ENCODE measurements around the gene DOCK1.
A peak's percentile ranks its signal among the peaks of the same experiment; 100 is the strongest.

Gene DOCK1

DNA sequence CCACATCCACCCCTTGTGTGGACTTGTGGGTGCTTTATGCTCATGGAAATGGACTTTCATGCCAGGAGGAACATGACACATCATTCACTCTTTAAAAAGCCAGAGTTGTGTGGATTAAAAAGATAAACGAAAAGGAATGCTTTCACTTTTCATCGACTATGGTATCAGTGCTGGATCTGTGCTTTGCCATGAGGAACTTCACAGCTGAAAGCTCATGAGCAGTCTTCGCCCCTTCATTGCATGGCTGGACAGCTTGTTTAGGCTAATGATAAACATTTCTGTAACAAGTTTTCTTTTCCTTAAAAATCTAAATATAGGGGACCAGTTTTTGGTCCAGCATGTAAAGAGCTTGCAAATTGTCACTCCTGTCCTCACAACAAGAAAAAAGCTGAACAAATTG, 470.2 kb downstream of the DOCK1 start:
- DNase-seq, result no peak

DNA sequence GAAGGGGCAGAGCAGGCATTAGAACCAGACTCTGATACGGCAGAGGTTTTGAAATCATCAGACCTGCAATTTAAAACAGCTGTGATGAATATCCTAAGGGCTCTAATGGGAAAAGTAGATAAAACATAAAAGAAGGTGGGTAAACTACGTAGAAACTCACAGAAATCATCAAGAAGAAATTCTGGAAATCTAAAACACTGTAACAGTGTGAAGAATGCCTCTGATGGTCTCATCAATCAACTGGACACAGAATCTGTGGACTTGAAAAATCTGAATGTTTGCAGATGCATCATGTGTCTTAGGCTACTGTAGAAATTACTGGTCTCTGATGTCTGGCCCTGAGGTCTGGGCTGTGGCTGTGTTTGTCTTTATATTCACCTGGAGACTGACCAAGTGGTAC, 470.8 kb downstream of the DOCK1 start:
- DNase-seq, result no peak

DNA sequence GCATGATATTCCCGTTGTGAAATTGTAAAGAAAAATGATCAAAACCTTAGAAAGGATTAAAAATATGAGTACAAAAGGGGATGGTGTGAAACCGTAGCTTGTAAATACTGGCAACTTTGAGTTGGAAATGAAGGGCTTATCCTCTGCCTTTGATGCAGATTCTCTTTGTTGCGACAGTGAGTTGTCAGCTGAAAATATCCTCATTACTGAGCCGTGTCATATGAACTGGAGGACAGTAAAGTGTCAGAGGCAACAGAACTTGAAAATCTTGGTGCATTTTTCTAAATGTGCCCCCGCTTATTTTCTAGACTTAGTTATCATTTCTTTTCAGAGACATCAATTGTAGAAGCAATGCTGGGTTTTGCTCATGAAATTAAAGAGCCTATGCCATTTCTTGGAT, 473.4 kb downstream of the DOCK1 start:
- DNase-seq, result no peak

DNA sequence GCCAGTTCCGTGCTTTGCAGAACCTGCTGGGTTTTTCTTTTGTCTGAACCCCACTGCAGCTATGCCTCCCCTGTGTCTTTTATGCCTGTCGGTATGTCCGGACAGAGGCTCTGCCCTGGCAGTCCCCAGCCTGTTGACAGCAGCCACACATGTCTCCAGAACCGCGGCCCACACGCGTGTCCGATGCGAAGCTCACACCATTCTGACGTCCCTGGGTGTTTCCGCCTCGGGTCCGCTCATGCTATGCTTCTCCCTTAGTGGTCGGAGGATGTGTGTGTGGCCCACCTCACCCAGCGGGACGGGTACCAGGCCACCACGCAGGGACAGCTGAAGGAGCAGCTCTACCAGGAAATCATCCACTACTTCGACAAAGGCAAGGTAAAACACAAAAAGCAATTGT, 479.3 kb downstream of the DOCK1 start:
- DNase-seq, result no peak

DNA sequence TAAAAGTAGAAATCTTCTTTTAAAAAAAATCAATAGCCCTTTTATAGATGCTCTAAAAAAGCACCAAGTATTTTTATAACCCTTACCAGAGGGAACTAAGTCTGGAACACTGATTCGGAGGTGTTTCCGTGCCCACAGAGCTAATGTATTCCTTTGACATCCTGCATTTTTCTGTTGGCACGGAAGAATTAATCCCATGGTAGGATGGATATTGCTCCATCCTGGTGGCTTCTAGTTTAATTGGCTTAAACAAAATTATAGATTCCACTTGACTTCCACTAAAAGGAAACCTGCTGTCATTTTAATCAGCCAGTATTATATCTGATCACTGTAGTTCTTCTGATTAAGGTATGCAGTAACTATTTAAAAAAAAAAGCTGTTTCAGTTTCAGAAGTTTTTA, 479.8 kb downstream of the DOCK1 start:
- no peak for DNase-seq

DNA sequence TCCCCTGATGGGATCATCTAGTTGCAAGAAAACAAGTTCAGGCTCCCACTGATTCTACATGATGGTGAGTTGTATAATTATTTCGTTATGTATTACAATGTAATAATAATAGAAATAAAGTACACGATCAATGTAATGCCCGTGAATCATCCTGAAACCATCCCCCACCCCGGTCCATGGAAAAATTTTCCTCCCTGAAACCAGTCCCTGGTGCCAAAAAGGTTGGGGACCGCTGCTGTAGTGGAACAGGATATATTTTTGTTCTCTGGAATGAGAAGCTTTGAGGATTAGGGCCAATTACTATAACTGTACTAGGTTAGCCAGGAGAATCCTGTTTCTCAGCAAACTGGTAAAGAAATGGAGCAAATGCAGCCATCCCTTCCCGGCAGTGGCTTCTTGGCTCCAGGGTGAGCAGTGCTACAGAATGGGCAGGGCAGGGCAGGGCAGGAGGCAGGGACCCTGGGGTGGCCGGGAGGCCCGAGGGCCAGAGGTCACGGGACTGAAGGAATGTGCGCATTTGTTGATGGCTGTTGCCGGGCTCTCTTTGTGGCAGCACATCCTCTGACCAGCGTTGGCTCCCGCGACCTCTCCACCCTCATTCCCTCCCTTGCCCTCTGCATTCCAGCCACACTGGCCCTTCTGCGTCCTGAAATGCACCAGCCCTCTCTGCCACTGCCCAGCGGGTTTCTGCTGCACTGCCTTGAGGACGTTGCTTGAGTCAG, 481.5 kb downstream of the DOCK1 start:
- DNase-seq, result no peak

DNA sequence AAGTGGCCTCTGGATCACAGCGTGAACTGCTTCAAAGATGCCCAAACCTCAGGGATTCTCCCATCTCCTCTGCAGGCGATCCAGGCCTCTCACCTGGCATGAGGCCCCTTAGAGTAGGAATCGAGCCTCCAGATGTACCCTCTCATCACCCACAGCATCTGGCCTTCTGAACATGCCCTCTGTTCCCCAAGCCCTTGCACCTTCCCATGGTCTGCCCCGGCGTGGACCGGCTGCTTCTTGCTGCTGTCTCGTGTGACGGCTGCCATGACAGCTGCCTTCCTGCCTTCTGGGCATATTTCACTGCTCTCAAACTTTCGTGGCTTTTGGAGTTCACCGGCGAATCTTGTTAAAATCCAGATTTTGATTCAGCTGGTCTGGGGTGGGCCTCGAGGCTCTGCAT, 486.6 kb downstream of the DOCK1 start:
- DNase-seq, result no peak

DNA sequence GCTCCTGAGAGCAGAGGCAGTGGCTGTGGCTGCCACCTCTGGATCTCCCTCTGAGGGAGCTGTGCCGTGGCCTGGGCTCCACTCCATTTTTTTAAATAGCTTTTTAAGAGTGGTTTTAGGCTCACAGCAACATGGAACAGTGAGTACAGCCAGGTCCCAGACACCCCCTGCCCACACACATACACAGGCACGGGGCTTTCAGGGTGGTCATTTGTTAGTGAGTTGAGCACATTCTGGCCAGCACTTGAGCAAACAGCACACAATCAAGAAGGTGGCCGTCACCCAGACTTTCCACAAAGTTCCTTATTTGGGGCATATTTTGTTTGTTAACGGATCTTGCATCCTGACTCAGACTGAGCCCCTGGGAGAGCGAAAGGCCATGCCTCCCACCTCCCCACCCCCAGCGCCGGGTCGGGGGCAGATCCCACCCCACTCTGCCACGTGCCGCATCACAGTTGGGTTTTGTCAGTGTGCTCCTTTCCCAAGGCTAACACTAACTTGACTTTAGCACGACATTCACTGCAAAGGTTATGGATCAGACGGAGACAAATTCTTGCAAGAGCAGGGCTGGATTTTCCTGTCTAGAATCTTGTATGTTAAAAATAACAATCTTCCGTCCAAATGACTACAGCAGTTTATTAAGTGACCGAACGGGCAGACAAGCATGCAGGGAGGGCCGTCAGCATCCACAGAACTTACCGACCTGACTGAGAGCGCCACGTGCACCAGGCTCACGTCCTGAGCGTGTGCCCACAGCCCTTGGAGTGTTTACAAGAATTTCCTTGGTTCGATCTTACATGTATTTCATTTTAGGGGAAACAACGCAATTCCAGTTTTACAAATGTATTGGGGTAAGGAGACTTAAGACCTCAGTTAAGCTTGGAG, 487.4 kb downstream of the DOCK1 start:
- no peak for DNase-seq

DNA sequence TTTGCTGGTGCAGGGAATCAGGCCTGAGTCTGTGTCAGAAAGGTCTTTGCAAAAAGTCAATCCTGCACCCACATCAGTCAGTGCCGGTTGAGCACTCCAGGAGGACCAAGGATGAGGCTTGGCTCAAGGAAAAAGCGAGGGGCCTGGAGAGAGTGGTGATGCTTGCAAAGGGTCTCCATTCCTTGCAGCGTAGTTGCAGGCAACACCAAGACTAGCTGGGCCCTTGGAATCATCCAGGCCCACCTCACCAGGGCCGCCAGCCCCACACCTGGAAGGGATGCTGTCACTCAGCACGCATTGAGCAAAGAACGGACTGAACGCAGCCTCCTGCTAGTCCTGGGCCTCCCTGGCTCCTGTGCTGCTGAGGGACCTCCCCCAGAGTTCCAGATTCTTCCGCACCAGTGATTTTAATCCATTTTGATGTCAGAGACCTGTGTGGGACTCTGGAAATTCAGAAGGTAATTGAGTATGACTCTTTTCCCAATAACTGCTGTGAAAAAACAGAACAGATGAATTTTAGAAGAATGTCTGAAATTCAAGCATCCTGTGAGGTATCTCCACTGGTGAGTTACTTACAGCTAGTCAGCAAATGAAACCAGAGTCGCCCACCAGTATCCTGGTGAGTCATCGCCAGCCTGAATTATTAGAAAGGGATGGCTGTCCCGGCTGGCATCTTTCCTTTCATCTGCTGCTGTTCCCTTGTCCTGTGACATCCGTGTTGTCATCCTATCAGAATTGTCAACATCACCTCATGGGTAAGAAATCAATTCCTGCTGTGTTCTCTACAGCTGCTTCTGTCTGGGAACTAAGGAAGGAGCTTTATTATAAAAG, 493.1 kb downstream of the DOCK1 start:
- no peak for DNase-seq

DNA sequence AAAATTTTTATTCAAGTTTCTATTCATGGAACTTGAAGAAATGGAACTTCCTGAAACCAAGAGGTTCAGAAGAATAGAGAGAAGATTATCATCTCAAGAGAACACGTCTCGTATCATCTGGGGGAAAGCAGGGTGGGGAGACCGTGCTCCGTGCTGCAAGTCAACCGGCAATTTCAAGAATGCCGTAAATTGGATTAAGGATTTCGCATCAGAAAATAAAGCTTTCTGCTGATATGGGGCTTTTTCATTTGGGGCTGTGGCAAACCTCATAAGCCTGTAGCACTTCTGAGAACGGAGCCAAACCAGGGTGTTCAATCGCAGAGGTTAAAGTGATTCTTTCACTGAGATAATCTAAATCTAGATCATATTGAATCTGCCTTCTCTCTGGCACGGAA, 493.7 kb downstream of the DOCK1 start:
- DNase-seq, result no peak

DNA sequence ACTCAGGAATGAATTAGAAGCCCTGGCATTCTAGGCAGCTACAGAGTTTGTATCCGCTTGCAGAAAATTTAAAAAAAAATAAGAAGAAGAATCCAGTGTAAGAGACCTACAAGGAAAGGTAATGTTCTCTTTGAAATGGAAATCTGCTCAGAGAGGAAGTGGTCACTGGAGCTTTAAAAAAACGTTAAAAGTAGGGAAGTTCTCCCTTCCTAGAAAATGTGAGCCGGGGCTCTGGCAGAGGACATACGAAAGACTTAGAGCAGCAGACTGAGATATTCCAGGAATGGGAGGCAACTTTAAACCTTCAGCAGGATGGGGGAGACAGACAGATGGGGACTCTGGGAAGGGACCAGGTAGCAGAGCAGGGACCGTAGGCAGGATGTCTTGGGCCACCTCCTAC, 494.4 kb downstream of the DOCK1 start:
- no peak for DNase-seq

DNA sequence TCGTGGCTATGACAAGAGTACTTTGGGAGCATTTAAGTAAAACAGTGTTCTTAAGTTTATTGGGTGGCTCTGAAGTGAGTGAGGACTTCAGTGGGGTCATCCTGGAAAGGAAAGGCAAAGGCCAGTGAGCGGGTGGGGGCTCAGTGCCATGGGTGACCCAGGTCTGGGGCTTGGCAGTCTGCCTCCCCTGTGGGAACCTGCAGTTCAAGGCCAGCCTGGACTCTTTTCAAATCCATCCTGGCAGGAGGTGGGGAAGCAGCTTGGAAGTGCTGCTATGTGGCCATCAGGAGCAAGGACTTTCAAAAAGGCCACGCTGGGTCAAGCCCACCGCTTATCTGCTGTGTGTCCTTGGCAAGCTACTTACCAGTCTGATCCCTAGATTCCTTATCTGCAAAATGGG, 495.0 kb downstream of the DOCK1 start:
- no peak for DNase-seq

DNA sequence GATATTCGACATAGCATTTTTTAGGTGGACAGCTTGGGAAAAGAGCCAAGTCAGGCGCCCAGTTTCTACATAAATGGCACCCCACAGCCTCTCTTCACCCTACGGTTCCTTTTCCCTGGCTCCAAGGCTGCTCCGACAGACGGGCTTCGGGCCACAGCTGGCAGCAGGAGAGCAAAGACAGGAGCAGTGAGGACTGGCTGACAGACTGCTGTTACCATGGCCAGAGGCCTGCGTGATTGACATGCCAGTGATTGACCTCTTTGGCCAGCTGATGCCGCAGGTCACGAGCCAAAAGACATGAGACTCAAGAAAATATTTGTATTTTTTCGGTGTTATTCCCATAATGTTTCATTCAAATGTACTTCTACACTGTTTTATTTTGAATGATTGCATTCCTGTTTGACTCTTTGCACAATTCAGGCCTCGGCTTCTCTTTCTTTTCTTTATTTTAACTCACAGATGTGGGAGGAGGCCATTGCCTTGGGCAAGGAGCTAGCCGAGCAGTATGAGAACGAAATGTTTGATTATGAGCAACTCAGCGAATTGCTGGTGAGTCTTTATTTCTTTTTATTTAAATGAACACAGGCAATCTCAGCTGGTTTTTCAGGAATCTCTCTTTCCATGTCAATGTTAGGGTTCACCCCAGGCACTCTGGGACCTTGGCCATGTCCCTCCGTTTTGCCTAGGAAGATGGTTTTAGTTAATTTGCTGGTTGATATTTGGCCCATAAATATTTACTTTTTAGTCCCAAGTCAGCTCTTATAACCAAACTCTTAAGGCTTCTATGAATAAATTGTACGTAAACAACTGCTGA, 497.6 kb downstream of the DOCK1 start:
- no peak for DNase-seq

DNA sequence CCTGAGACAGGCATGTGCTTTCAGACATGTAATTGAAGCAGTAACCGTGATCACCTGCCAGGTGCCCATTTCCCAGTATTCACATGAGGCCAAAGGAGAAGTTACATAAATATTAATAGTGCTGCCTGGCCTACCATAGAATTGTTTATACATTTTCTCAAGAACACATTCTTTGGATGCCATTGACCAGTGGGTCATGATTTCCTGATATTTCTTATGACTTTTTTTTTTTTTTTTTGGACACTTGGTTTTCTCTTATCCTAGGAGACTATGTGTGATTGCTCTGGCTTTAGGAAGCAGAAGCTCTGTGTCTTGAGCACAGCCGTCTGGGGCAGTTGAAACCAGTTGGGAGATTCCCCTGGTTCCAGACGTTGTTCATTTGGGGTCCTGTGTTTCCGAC, 500.0 kb downstream of the DOCK1 start:
- DNase-seq, result no peak

DNA sequence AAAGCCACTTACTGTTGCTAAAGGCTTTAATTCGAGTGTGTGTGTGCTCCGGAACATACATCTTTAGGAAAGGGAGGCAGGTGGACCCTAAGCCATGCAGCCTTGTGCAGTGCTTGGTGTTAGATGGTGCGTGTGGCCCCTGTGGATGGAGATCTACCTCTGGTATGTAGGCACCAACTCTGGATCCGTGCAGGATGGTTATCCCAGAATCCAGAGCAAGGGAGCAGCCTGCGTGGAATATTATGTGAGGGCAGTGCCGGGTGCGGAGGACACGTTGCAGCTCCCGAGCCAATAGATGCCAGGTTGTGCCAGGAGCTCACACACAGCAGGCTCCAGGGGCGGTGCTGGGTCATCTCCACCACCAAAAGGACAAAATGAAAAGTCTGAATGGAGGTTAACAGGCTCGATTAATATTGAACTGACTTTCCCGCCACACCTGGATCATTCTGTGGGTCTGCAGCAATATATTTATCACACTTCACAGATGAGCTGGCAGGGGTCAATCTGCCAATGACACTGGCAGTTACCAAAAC, 500.9 kb downstream of the DOCK1 start:
- DNase-seq, result no peak

DNA sequence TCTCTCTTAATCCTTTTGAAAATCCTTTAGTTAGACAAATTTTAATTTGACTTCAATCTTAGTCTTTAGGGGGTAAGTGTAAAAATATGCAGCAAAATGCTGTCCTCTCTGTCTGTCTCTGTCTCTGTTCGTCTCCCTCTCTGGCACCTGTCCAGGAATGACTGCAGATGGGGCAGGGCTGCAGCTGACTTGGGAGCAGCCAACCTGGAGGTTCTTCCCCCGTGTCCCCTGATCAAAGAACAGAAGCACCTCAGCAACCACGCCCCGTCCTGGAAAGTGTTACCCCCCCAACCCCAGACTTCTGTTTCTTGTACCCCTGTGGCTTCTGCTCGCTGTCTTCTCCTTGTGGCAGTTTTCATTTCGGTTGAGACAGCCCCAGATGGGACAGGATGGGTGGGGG, 502.3 kb downstream of the DOCK1 start:
- no peak for DNase-seq

DNA sequence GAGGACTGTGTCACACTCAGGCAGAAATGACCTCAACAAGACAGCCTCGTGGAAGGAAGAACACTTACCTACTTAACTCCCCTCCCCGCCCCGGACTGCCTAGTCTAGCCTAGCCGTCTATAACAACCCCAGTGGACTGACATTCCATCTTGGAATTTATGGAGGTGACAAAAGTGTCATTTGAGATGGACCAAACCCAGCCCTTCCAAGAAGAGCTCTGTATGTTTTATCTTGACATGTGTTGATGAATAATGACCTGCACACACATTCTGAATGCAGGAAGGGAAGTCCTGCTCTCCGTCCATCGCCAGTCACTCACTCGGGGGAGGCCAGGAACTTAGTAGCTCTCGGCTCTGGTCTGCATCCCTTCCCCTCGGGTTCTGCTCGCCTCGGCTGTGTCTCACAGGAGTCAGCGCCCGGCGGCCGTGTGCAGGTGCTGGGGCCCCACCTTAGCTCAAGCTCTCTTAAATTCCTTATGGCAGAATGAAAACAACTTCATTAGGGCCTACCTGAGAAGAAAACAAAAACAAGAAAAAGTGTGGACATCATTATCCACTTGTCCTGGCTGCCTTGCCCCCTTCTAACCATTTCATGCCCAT, 503.0 kb downstream of the DOCK1 start:
- DNase-seq, result no peak

DNA sequence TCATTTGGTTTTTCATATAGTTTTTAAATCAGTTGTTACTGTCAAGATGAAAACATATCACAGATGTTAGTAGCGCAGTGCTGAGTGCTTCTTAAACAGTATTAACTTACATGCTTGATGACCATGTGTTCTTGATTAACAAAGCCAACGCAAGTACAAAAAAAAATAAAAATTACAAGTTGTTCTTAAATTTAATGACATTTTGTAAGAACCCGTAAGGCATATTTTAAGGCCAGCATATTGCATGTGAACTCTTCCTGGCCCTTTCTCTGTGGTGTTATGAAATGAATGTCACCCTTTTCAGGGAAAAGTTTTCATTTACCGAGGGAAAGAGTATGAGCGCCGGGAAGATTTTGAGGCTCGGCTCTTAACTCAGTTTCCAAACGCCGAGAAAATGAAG, 503.5 kb downstream of the DOCK1 start:
- DNase-seq, result peak; percentile 25

DNA sequence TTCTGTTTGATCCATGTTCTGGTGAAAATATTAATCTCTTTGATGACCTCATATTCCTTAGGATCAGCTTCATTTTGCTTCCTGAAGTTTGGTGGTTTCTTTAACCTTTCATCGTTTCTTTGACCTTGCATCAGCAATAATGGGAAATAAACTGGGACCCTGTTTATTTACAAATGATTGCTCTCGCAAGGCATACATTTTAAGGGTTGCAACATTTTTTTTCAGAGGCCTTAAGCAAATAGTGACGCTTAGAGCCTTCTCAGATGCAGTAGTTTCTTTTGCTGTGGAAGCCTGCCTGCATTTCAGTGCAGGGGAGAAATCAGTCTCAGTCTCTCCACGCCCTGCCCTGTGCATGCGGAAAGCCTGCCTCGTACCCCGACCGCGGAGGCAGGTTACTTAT, 504.8 kb downstream of the DOCK1 start:
- no peak for DNase-seq

DNA sequence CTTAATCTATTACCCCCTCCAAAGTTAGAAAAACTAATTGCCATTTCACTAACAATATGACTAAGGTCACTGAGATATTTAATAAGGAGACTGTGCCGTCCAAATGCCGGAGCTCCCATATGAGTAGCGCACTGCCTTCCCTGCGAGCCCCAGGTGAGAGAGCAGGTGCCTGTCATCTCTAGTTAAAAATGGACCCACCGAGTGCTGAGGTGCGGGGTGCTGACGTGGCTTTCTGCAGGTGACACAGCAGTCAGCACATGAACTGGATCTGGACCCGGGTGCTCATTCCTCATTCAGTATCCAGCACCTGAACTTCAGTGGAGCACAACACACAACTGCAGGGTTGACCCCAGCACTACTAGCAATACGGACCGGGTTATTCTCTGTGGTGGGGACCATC, 505.8 kb downstream of the DOCK1 start:
- no peak for DNase-seq

DNA sequence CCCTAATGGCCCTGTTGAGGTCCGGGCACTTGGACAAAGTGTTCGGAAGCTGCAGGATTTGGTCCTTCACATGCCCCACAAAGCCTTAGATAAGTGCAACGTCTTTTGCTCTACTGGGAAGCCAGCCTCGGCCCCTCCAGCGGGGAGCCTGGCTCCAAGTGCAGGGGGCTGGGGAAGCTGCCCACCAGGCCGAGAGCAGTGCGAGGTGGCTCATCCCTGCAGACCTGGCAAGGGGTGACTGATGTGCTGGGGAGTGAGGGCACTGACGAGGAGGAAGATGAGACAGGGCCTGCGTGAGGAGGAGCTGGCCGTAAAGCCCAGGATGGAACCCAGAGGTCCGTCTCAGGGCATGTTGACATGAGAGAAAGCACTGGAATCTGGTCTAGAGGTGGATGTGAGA, 508.1 kb downstream of the DOCK1 start:
- DNase-seq, result no peak

DNA sequence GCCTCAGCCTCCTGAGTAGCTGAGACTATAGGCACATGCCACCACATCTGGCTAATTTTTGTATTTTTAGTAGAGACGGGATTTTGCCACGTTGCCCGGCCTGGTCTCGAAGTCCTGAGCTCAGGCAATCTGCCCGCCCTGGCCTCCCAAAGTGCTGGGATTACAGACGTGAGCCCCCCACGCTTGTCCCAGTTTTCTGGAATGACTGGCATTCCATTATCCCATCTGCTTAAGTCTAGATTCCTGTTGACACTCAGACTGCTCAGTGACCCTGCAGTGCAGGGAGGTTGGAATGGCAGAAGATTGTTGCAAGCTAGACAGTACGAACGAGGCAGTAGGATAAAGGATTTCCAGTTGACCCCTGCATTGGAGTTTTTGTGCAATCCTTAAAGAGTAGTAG, 508.8 kb downstream of the DOCK1 start:
- DNase-seq, result no peak

All from NCI-H2171 treated with DMSO at 0.1 percent for 48 hours (cell line).